Right lobe of liver (tissue), 4 donors: ENCODE measurements around the gene ARHGEF10L.

ENCODE experiments used
- CTCF ChIP-seq, 4 donors: fragments of 200-600 bp in 3 of 4; fragments of 450-650 bp in 1 of 4; IDR thresholded peaks; one replicate each; pipeline versions ENCODE4 v1.5.1 to v1.8.0; 2016 to 2022; ENCODE audit warnings: antibody characterized with exemption in 4 of 4, mild to moderate bottlenecking in 2 of 4
- POLR2A ChIP-seq: fragments of 450-650 bp; IDR thresholded peaks from one replicate; pipeline ENCODE4 v1.6.1; 2017; ENCODE audit warnings: antibody characterized with exemption, mild to moderate bottlenecking
- donor health status: DM: no; HTN: no; CAD: no.
- donor health status: DM: no; HTN: no; CAD: no.
- donor health status: DM: no; HTN: yes; CAD: no.

- TF ChIP-seq POLR2A (no peak), CTCF (IDR thresholded peaks at IDR 0.05) (no peak)
These were observed 131.8 kb downstream of the ARHGEF10L start for GRCh38 chr1:17671314-17671705.
